Sigmoid colon (tissue), 4 donors: ENCODE results near the gene ZNHIT6.
"Not testable (repeated sequence)": the region's sequence is repeated elsewhere in the genome, so short reads cannot be mapped to it uniquely, and the experiment has no call there.

ENCODE experiments used
- POLR2A ChIP-seq, 2 donors: fragments of 450-650 bp; IDR thresholded peaks; one replicate each; pipeline ENCODE4 v1.6.1; 2016; ENCODE audit warnings: antibody characterized with exemption in 2 of 2, mild to moderate bottlenecking in 2 of 2, moderate library complexity in 2 of 2
- POLR2AphosphoS5 ChIP-seq, 4 donors: sonication (generic); formaldehyde crosslinking; IDR thresholded peaks; one replicate each; pipeline ENCODE4 v1.6.1; 2017; ENCODE audit warnings: antibody characterized with exemption in 4 of 4
- TF ChIP-seq, protein P1 (sequence below), 4 experiments: fragments of 450-650 bp in 3 of 4; fragments of 200-600 bp in 1 of 4; IDR thresholded peaks; one replicate each; pipeline ENCODE4 v1.5.1; 2016 to 2019; ENCODE audit warnings: antibody characterized with exemption in 4 of 4, mild to moderate bottlenecking in 3 of 4, moderate library complexity in 2 of 4

DNA sequence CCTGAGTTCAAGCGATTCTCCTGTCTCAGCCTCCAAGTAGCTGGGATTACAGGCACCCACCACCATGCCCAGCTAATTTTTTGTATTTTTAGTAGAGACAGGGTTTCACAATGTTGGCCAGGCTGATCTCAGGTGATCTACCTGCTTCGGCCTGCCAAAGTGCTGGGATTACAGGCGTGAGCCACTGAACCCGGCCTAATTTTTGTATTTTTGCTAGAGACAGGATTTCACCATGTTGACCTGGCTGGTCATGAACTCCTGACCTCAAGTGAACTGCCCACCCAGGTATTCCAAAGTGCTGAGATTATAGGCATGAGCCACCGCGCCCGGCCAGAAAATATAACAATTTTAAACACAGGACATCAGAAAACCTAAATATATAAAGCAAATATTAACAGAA lies 68.3 kb downstream of the ZNHIT6 start:
- TF ChIP-seq, protein P1, sequence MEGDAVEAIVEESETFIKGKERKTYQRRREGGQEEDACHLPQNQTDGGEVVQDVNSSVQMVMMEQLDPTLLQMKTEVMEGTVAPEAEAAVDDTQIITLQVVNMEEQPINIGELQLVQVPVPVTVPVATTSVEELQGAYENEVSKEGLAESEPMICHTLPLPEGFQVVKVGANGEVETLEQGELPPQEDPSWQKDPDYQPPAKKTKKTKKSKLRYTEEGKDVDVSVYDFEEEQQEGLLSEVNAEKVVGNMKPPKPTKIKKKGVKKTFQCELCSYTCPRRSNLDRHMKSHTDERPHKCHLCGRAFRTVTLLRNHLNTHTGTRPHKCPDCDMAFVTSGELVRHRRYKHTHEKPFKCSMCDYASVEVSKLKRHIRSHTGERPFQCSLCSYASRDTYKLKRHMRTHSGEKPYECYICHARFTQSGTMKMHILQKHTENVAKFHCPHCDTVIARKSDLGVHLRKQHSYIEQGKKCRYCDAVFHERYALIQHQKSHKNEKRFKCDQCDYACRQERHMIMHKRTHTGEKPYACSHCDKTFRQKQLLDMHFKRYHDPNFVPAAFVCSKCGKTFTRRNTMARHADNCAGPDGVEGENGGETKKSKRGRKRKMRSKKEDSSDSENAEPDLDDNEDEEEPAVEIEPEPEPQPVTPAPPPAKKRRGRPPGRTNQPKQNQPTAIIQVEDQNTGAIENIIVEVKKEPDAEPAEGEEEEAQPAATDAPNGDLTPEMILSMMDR (IDR thresholded peaks at IDR 0.05) = not testable (repeated sequence)
- not testable (repeated sequence) for TF ChIP-seq POLR2AphosphoS5, POLR2A (IDR thresholded peaks at IDR 0.05)
